GM10266 (cell line): Measurements from ENCODE around the gene ZNF670.
A peak's percentile ranks its signal among the peaks of the same experiment; 100 is the strongest.

ENCODE experiments used
- DNase-seq: peaks from one replicate; pipeline ENCODE4 v3.0.0; 2012; ENCODE audit errors: extremely low spot score
- CTCF ChIP-seq: IDR thresholded peaks from 2 replicates; pipeline ENCODE4 v1.5.1; 2012; ENCODE audit warnings: mild to moderate bottlenecking, low read depth; ENCODE audit not compliant: control insufficient read depth, insufficient read depth; ENCODE audit errors: missing control alignments

The ZNF670 gene

GRCh38 chr1:247085310-247085709 lies 6.7 kb upstream of the ZNF670 start:
- no peak for DNase-seq
- TF ChIP-seq CTCF = no peak

DNA sequence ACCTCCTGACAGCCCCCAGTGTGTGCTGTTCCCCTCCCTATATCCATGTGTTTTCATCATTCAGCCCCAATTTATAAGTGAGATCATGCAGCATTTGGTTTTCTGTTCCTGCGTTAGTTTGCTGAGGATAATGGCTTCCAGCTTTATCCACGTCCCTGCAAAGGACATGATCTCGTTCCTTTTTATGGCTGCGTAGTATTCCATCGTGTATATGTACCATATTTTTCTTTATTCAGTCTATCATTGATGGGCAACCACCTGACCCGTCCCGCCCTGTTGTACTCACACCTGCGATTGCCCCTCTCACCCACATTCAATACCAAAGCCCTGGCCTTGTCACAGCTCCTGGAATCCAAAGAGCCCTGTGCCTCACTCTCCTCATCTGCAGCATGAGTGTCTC lies 6.2 kb upstream of the ZNF670 start:
- no peak for DNase-seq
- TF ChIP-seq CTCF = no peak

GRCh38 chr1:247079141-247079874 lies 697 bp upstream of the ZNF670 start:
- TF ChIP-seq CTCF = no peak
- DNase-seq = no peak

GRCh38 chr1:247077876-247078257 lies 744 bp downstream of the ZNF670 start:
- TF ChIP-seq CTCF = no peak
- DNase-seq = peak; percentile 21

- no peak for DNase-seq
- TF ChIP-seq CTCF = no peak
Observed at GRCh38 chr1:247077213-247077612, 1.4 kb downstream of the ZNF670 start.

GRCh38 chr1:247070645-247071044 lies 8.0 kb downstream of the ZNF670 start:
- no peak for DNase-seq
- TF ChIP-seq CTCF = no peak

- TF ChIP-seq CTCF = no peak
- no peak for DNase-seq
Observed at GRCh38 chr1:247064304-247064703, 14.3 kb downstream of the ZNF670 start.
